PFSK-1 (cell line): Measurements from ENCODE around the gene KIF5A.

Source experiments
- FOXP2 ChIP-seq: optimal IDR thresholded peaks from 2 replicates; pipeline ENCODE3; 2011; ENCODE audit warnings: borderline replicate concordance, control low read depth, inconsistent platforms; ENCODE audit not compliant: insufficient read depth; ENCODE audit errors: extremely low read length, extremely low read depth
- POLR2AphosphoS5 ChIP-seq: IDR thresholded peaks from 2 replicates; pipeline ENCODE4 v1.6.1; 2012; ENCODE audit warnings: low read depth, mild to moderate bottlenecking, control low read depth, low read length, moderate library complexity
- REST ChIP-seq, 2 experiments: IDR thresholded peaks; 2 replicates each; pipeline versions ENCODE4 v1.6.1 to v1.8.0; 2011 to 2012; ENCODE audit warnings: low read depth in 2 of 2, low read length in 2 of 2, control low read depth in 1 of 2, inconsistent platforms in 1 of 2, mild to moderate bottlenecking in 1 of 2, moderate library complexity in 1 of 2; ENCODE audit not compliant: insufficient read depth in 1 of 2
- SIN3A ChIP-seq: IDR thresholded peaks from 2 replicates; pipeline ENCODE4 v1.6.1; 2012; ENCODE audit warnings: mild to moderate bottlenecking, low read length, moderate library complexity, borderline replicate concordance; ENCODE audit not compliant: insufficient read depth
- TAF1 ChIP-seq: IDR thresholded peaks from 2 replicates; pipeline ENCODE4 v1.6.1; 2012; ENCODE audit warnings: low read length, control low read depth, borderline replicate concordance; ENCODE audit not compliant: insufficient read depth

GRCh38 chr12:57626111-57626920 is 76.5 kb downstream of the KIF5A start:
- TF ChIP-seq REST (IDR thresholded peaks at IDR 0.05; ENCODE audit: insufficient read depth in 1 of 2, low read depth in 2 of 2, low read length in 2 of 2) (no peak), POLR2AphosphoS5 (no peak), TAF1 (no peak), FOXP2 (no peak), SIN3A (no peak)
